Measurements from ENCODE around the gene ZBTB7C. TPM values are rescaled to one million over a fixed set of nuclear protein-coding genes. Genes with fewer than 3 reads are reported as not detected.

ZBTB7C gene
- total RNA-seq, 1 experiment from 2014 or later = 0.18 TPM

GRCh38 chr18:48333563-48333962 lies 75.6 kb downstream of the ZBTB7C start:
- ChIA-PET POLR2A (no interaction called here), CTCF (no interaction called here)
- no peaks in the 10 kb centered on the region for H3K9me3 ChIP-seq
- TF ChIP-seq CTCF (IDR thresholded peaks at IDR 0.05; ENCODE audit: insufficient read depth in 1 of 2, low read depth in 1 of 2, low read length in 1 of 2, severe bottlenecking in 1 of 2, unreplicated experiment in 1 of 2) = no peak
- intact Hi-C loops (cut with micrococcal nuclease; ENCODE audit: unreplicated experiment) = no loop called here
- H3K27me3 ChIP-seq (replicated peaks; ENCODE audit: control insufficient read depth, insufficient read depth, low read length) = no peaks in the 10 kb centered on the region
- H3K27me3 Mint-ChIP-seq (ENCODE audit: insufficient read depth, unreplicated experiment) = no peaks in the 10 kb centered on the region
- no peak overlapping the region for H3K27ac Mint-ChIP-seq (ENCODE audit: unreplicated experiment)
- H3K4me1 Mint-ChIP-seq (ENCODE audit: low read depth, unreplicated experiment) = no peaks in the 10 kb centered on the region
- H3K4me3 Mint-ChIP-seq (ENCODE audit: unreplicated experiment) = no peak overlapping the region
- H3K9me3 Mint-ChIP-seq (ENCODE audit: unreplicated experiment) = no peaks in the 10 kb centered on the region
- BruUV-seq (replicated peaks) = no TSS peak
- 0 out of 2 replicates have a peak, but pooled peaks cover 5% of the 10 kb centered on the region for H3K4me1 ChIP-seq
- H3K36me3 ChIP-seq (ENCODE audit: control insufficient read depth, insufficient read depth, low read length) = no peaks in the 10 kb centered on the region
- DNase-seq = no peak
- H3K4me3 ChIP-seq (ENCODE audit: low read depth, low read length) = no peak overlapping the region
- H3K36me3 Mint-ChIP-seq (ENCODE audit: insufficient read depth, unreplicated experiment) = no peaks in the 10 kb centered on the region

GRCh38 chr18:48330016-48330991 lies 78.9 kb downstream of the ZBTB7C start:
- no TSS peak for BruUV-seq (replicated peaks)

More at GRCh38 chr18:48330016-48330991, 78.9 kb downstream of the ZBTB7C start:
- peak; percentile 6 to 35 for DNase-seq
- H3K9me3 ChIP-seq = no peaks in the 10 kb centered on the region
- H3K27ac Mint-ChIP-seq (ENCODE audit: unreplicated experiment) = no peak overlapping the region
- H3K27me3 Mint-ChIP-seq (ENCODE audit: insufficient read depth, unreplicated experiment) = no peaks in the 10 kb centered on the region
- H3K36me3 Mint-ChIP-seq (ENCODE audit: insufficient read depth, unreplicated experiment) = no peaks in the 10 kb centered on the region
- H3K4me1 Mint-ChIP-seq (ENCODE audit: low read depth, unreplicated experiment) = no peaks in the 10 kb centered on the region
- ChIA-PET CTCF (no interaction called here), POLR2A (no interaction called here)
- no peaks in the 10 kb centered on the region for H3K4me1 ChIP-seq
- no peaks in the 10 kb centered on the region for H3K36me3 ChIP-seq (ENCODE audit: control insufficient read depth, insufficient read depth, low read length)
- intact Hi-C loops (cut with micrococcal nuclease; ENCODE audit: unreplicated experiment) = no loop called here
- H3K4me3 ChIP-seq (ENCODE audit: low read depth, low read length) = no peak overlapping the region
- no peak for TF ChIP-seq CTCF (IDR thresholded peaks at IDR 0.05; ENCODE audit: insufficient read depth in 1 of 2, low read depth in 1 of 2, low read length in 1 of 2, severe bottlenecking in 1 of 2, unreplicated experiment in 1 of 2)
- H3K4me3 Mint-ChIP-seq (ENCODE audit: unreplicated experiment) = no peak overlapping the region
- no peaks in the 10 kb centered on the region for H3K27me3 ChIP-seq (replicated peaks; ENCODE audit: control insufficient read depth, insufficient read depth, low read length)
- H3K9me3 Mint-ChIP-seq (ENCODE audit: unreplicated experiment) = no peaks in the 10 kb centered on the region
